ENCODE data around the gene GPR146.

GRCh38 chr7:1028044-1028770 is 16.1 kb upstream of the GPR146 start:
- TF ChIP-seq CTCF (IDR thresholded peaks at IDR 0.05) (no peak), POLR2A (IDR thresholded peaks at IDR 0.05) (peak; percentile 79)

All from right lobe of liver (tissue), 4 donors.